ENCODE data around the gene ZNF335.
"Not testable (repeated sequence)": the region's sequence is repeated elsewhere in the genome, so short reads cannot be mapped to it uniquely, and the experiment has no call there.

Gene ZNF335

DNA sequence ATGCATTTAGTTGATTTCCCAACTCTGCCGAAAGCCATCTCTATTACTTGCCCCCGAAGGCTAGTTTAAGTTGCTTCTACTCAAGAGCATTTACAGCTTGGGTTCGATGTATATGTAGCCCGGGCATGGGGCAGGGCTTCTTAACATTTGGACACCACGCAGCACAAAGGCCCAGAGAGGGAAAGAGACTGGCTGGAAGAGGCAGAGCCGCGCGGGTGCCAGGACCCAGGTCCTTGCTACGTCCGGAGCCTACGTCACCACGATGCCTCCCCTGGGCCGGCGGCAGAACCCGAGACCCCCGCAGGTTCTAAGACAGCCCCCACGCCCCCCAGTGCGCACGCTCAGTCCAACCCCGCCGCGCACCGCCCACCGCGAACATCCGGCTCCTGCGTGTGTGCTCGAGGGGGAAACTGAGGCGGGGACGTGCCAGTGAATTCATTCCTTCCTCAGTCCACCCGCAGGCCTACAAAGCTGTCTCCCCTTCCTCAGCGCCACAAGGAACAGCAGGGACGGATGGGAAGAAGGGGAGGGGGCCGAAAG is 37.9 kb downstream of the ZNF335 start:
- Histone ChIP-seq H2BK15ac (replicated peaks; ENCODE audit: low read depth) (no peak overlapping the region), H3K4me2 (ENCODE audit: low read length) (peak overlapping the region; percentile 98), H3K23ac (ENCODE audit: low read length) (peak overlapping the region; percentile 82), H4K8ac (ENCODE audit: low read depth, low read length) (no peak overlapping the region), H3K36me3 (ENCODE audit: control insufficient read depth, insufficient read depth, low read length) (peaks cover 3% of the 10 kb centered on the region), H3K56ac (ENCODE audit: low read length) (peak overlapping the region; percentile 87), H3K18ac (ENCODE audit: low read length) (peak overlapping the region; percentile 22), H3K9ac (ENCODE audit: low read length) (peak overlapping the region; percentile 72), H4K5ac (ENCODE audit: low read length) (no peak overlapping the region), H3K4me3 (ENCODE audit: low read length) (peak overlapping the region; percentile 81), H3K79me2 (ENCODE audit: control insufficient read depth, insufficient read depth, low read length) (peaks cover 7% of the 10 kb centered on the region), H2AK5ac (ENCODE audit: low read length) (peak overlapping the region; percentile 35), H3K79me1 (ENCODE audit: low read length) (peaks cover 9% of the 10 kb centered on the region), H3K27me3 (ENCODE audit: insufficient read depth, low read length, poor library complexity) (no peaks in the 10 kb centered on the region), H2BK5ac (ENCODE audit: low read length) (peak overlapping the region; percentile 11), H3K4ac (ENCODE audit: low read depth, low read length) (peak overlapping the region; percentile 61), H3K4me1 (ENCODE audit: control insufficient read depth, low read depth, low read length) (peaks cover 5% of the 10 kb centered on the region), H3K27ac (ENCODE audit: low read depth, low read length) (peak overlapping the region; percentile 98), H2BK120ac (ENCODE audit: low read depth, low read length) (no peak overlapping the region)
- DNase-seq: peak; percentile 76
- no CpG with 5 or more reads among the region's 34 CpGs for WGBS (ENCODE audit: extremely low coverage, insufficient coverage, low lambda C conversion rate)

DNA sequence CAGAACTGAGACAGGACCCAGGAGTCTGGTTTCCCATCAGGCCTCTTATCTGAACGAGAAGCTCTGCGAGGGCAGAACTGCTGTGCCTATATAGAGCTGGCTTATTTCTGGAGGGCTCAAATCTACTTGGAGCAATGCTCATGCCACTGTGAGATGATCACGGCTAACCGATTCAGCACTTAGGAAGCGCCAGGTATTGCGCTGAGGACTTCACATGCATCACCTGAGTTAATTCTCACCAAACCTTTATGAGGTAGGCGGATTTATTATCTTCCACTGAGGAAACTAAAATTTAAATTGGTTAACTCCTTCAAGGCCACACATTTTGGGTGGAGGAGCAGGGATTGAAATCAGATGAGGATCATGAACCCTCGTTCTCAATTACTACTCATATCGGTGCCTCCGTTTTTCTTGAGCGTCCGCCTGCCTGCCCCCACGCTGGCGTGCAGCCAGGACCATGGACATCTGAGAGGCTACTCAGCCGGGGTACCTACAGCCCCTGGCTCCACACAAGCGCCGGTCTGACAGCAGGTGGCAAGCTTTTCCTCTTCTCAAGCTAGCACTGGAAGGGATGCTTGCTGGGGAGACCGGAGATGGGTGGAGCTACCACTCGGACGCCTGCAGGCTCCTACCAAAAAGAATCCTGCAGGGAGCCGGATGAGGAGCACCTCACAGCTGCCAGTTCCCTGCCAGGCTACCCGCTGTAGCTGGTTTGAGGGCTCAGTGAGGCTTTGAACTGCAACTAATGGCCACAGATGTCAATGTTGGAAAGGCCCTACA is 38.5 kb downstream of the ZNF335 start:
- no peaks in the 10 kb centered on the region for H3K27me3 ChIP-seq (ENCODE audit: insufficient read depth, low read length, poor library complexity)
- H2AK5ac ChIP-seq (ENCODE audit: low read length): peak overlapping the region; percentile 35
- no peak overlapping the region for H4K8ac ChIP-seq (ENCODE audit: low read depth, low read length)
- H3K9ac ChIP-seq (ENCODE audit: low read length): peak overlapping the region; percentile 72
- H3K23ac ChIP-seq (ENCODE audit: low read length): peak overlapping the region; percentile 82
- peak overlapping the region; percentile 11 for H2BK5ac ChIP-seq (ENCODE audit: low read length)
- peak; percentile 98 for DNase-seq
- WGBS (ENCODE audit: extremely low coverage, insufficient coverage, low lambda C conversion rate): no CpG with 5 or more reads among the region's 22 CpGs
- H3K79me1 ChIP-seq (ENCODE audit: low read length): peaks cover 9% of the 10 kb centered on the region
- H3K36me3 ChIP-seq (ENCODE audit: control insufficient read depth, insufficient read depth, low read length): peaks cover 2% of the 10 kb centered on the region
- peaks cover 7% of the 10 kb centered on the region for H3K79me2 ChIP-seq (ENCODE audit: control insufficient read depth, insufficient read depth, low read length)
- peak overlapping the region; percentile 98 for H3K4me2 ChIP-seq (ENCODE audit: low read length)
- peak overlapping the region; percentile 81 for H3K4me3 ChIP-seq (ENCODE audit: low read length)
- peak overlapping the region; percentile 22 for H3K18ac ChIP-seq (ENCODE audit: low read length)
- H3K4ac ChIP-seq (ENCODE audit: low read depth, low read length): peak overlapping the region; percentile 61
- peaks cover 5% of the 10 kb centered on the region for H3K4me1 ChIP-seq (ENCODE audit: control insufficient read depth, low read depth, low read length)
- H2BK120ac ChIP-seq (ENCODE audit: low read depth, low read length): no peak overlapping the region
- H4K5ac ChIP-seq (ENCODE audit: low read length): no peak overlapping the region
- H3K56ac ChIP-seq (ENCODE audit: low read length): peak overlapping the region; percentile 87
- H2BK15ac ChIP-seq (replicated peaks; ENCODE audit: low read depth): no peak overlapping the region
- peak overlapping the region; percentile 98 for H3K27ac ChIP-seq (ENCODE audit: low read depth, low read length)

- H3K79me2 ChIP-seq (ENCODE audit: control insufficient read depth, insufficient read depth, low read length); H3K23ac ChIP-seq (ENCODE audit: low read length); H3K27ac ChIP-seq (ENCODE audit: low read depth, low read length); H2BK5ac ChIP-seq (ENCODE audit: low read length); H4K8ac ChIP-seq (ENCODE audit: low read depth, low read length); H3K79me1 ChIP-seq (ENCODE audit: low read length); H3K4me3 ChIP-seq (ENCODE audit: low read length); H4K5ac ChIP-seq (ENCODE audit: low read length); H3K4me2 ChIP-seq (ENCODE audit: low read length); H3K27me3 ChIP-seq (ENCODE audit: insufficient read depth, low read length, poor library complexity); H2BK15ac ChIP-seq (replicated peaks; ENCODE audit: low read depth); H3K18ac ChIP-seq (ENCODE audit: low read length); H2AK5ac ChIP-seq (ENCODE audit: low read length); H3K36me3 ChIP-seq (ENCODE audit: control insufficient read depth, insufficient read depth, low read length); H3K9ac ChIP-seq (ENCODE audit: low read length); H2BK120ac ChIP-seq (ENCODE audit: low read depth, low read length); H3K4me1 ChIP-seq (ENCODE audit: control insufficient read depth, low read depth, low read length); H3K56ac ChIP-seq (ENCODE audit: low read length); DNase-seq; H3K4ac ChIP-seq (ENCODE audit: low read depth, low read length): not testable (repeated sequence)
- WGBS (ENCODE audit: extremely low coverage, insufficient coverage, low lambda C conversion rate): no CpG with 5 or more reads among the region's 17 CpGs
Measured at GRCh38 chr20:45931680-45932079, 40.3 kb downstream of the ZNF335 start.

DNA sequence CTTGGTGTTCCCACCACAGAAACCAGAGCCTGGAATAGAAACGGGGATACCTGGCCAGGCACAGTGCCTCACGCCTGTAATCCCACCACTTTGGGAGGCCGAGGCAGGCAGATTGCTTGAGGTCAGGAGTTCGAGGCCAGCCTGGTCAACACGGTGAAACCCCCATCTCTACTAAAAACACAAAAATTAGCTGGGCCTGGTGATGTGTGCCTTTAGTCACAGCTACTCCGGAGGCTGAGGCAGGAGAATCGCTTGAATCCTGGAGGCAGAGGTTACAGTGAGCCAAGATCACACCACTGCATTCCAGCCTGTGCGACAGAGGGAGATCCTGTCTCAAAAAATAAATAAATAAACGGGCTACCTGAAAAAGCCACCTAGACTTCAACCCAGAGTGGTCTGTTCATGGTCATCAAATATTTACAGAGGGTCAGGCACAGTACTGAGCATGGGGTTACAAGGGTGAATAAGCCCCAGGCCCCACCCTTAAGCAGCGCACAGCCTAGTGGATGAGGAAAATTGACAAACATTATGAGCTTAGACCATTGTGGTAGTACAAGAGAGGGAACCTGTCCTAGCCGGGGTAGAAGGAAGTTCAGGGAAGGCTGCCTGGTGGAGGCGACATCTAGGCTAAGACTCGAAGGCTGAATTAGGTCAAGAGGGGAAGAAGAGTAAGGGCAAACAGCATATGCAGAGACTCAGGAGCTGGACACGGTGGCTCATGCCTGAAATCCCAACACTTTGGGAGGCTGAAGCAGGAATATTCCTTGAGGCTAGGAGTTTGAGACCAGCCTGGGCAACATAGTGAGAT is 44.7 kb downstream of the ZNF335 start:
- Histone ChIP-seq H3K4me1 (ENCODE audit: control insufficient read depth, low read depth, low read length) (no peaks in the 10 kb centered on the region), H2BK15ac (replicated peaks; ENCODE audit: low read depth) (no peak overlapping the region), H3K9ac (ENCODE audit: low read length) (no peak overlapping the region), H3K23ac (ENCODE audit: low read length) (no peak overlapping the region), H2AK5ac (ENCODE audit: low read length) (no peak overlapping the region), H3K4me3 (ENCODE audit: low read length) (no peak overlapping the region), H3K4me2 (ENCODE audit: low read length) (no peak overlapping the region), H2BK120ac (ENCODE audit: low read depth, low read length) (no peak overlapping the region), H3K79me2 (ENCODE audit: control insufficient read depth, insufficient read depth, low read length) (no peaks in the 10 kb centered on the region), H2BK5ac (ENCODE audit: low read length) (no peak overlapping the region), H3K18ac (ENCODE audit: low read length) (no peak overlapping the region), H3K56ac (ENCODE audit: low read length) (no peak overlapping the region), H3K4ac (ENCODE audit: low read depth, low read length) (no peak overlapping the region), H3K27me3 (ENCODE audit: insufficient read depth, low read length, poor library complexity) (no peaks in the 10 kb centered on the region), H3K79me1 (ENCODE audit: low read length) (no peaks in the 10 kb centered on the region), H4K5ac (ENCODE audit: low read length) (no peak overlapping the region), H4K8ac (ENCODE audit: low read depth, low read length) (no peak overlapping the region), H3K36me3 (ENCODE audit: control insufficient read depth, insufficient read depth, low read length) (no peaks in the 10 kb centered on the region), H3K27ac (ENCODE audit: low read depth, low read length) (no peak overlapping the region)
- DNase-seq: no peak
- no CpG with 5 or more reads among the region's 14 CpGs for WGBS (ENCODE audit: extremely low coverage, insufficient coverage, low lambda C conversion rate)

DNA sequence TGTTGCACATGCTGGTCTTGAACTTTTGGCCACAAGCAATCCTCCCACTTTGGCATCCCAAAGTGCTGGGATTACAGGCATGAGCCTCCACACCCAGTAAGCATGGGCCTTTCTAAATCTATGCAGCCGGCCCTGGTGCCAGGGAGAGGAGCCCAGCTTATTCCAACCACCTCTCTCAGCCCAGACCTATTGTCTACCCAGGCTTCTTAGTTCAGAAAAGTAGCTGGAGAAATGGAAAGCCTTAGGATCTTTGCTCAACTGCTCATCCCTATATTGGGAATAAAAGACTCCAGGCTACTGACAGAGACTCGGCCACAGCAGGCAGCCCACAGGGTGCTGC is 45.3 kb downstream of the ZNF335 start:
- Histone ChIP-seq H2BK15ac (replicated peaks; ENCODE audit: low read depth) (no peak overlapping the region), H3K18ac (ENCODE audit: low read length) (no peak overlapping the region), H3K27ac (ENCODE audit: low read depth, low read length) (no peak overlapping the region), H3K4me1 (ENCODE audit: control insufficient read depth, low read depth, low read length) (no peaks in the 10 kb centered on the region), H3K36me3 (ENCODE audit: control insufficient read depth, insufficient read depth, low read length) (no peaks in the 10 kb centered on the region), H3K4me2 (ENCODE audit: low read length) (no peak overlapping the region), H3K4ac (ENCODE audit: low read depth, low read length) (no peak overlapping the region), H3K79me1 (ENCODE audit: low read length) (no peaks in the 10 kb centered on the region), H3K79me2 (ENCODE audit: control insufficient read depth, insufficient read depth, low read length) (no peaks in the 10 kb centered on the region), H2BK5ac (ENCODE audit: low read length) (no peak overlapping the region), H3K27me3 (ENCODE audit: insufficient read depth, low read length, poor library complexity) (no peaks in the 10 kb centered on the region), H2AK5ac (ENCODE audit: low read length) (no peak overlapping the region), H3K56ac (ENCODE audit: low read length) (no peak overlapping the region), H3K4me3 (ENCODE audit: low read length) (no peak overlapping the region), H3K23ac (ENCODE audit: low read length) (no peak overlapping the region), H4K8ac (ENCODE audit: low read depth, low read length) (no peak overlapping the region), H3K9ac (ENCODE audit: low read length) (no peak overlapping the region), H2BK120ac (ENCODE audit: low read depth, low read length) (no peak overlapping the region), H4K5ac (ENCODE audit: low read length) (no peak overlapping the region)
- WGBS (ENCODE audit: extremely low coverage, insufficient coverage, low lambda C conversion rate): no CpG with 5 or more reads among the region's 2 CpGs
- no peak for DNase-seq
